Prostate gland (tissue), 2 donors: Measurements from ENCODE around the gene SCAPER.

Experiments used
- CTCF ChIP-seq, 4 experiments: fragments of 200-600 bp in 2 of 4; fragments of 450-650 bp in 2 of 4; sonication (generic) in 2 of 4; IDR thresholded peaks; 1 replicate in 3 of 4; 2 replicates in 1 of 4; pipeline ENCODE4 v1.5.1; 2016 to 2019; ENCODE audit warnings: antibody characterized with exemption in 4 of 4, mild to moderate bottlenecking in 2 of 4, moderate library complexity in 2 of 4
- POLR2A ChIP-seq: fragments of 450-650 bp; IDR thresholded peaks from one replicate; pipeline ENCODE4 v1.6.1; 2016; ENCODE audit warnings: antibody characterized with exemption, mild to moderate bottlenecking

DNA sequence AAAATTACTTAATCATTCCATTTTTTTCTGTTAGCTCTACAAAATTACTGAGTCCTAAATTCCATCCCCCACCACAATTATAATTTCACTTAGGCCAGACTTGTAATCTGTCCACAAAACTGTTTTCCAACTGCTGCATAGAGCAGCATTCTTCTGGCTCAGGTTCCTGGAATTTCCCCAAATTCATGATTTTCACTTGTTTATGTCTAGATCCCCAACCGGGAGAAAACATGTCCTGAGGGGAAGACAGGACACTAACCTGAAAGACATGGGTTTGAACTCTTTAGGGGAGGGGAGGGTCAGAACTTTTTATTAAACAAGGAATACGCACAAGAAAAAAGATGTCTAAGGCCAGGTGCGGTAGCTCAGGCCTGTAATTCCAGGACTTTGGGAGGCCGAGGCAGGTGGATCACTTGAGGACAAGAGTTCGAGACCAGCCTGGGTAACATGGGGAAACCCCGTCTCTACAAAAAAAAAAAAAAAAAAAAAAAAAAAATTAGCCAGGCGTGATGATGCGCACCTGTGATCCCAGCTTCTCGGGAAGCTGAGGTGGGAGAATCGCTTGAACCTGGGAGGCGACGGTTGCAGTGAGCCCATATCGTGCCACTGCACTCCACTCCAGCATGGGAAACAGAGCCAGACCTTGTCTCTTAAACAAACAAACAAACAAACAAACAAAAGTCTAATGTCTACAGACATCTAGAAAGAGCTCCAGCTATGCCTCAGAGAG, 595.4 kb downstream of the SCAPER start:
- no peak for TF ChIP-seq POLR2A
- TF ChIP-seq CTCF (IDR thresholded peaks at IDR 0.05) = no peak
